IPS-15b (cell line): ENCODE data around the gene TMC7.

ENCODE experiments used
- H3K27me3 ChIP-seq: one replicate; pipeline ENCODE4 v1.6.1; 2013; ENCODE audit warnings: low read length; ENCODE audit not compliant: control insufficient read depth, insufficient read depth
- H3K36me3 ChIP-seq: one replicate; pipeline ENCODE4 v1.6.1; 2013; ENCODE audit warnings: low read length; ENCODE audit not compliant: control insufficient read depth, insufficient read depth
- H3K4me1 ChIP-seq: one replicate; pipeline ENCODE4 v1.6.1; 2013; ENCODE audit warnings: mild to moderate bottlenecking, low read length; ENCODE audit not compliant: control insufficient read depth, insufficient read depth
- H3K4me3 ChIP-seq: one replicate; pipeline ENCODE4 v1.5.1; 2013; ENCODE audit warnings: low read depth, low read length
- H3K9ac ChIP-seq: one replicate; pipeline ENCODE4 v1.6.1; 2013; ENCODE audit warnings: low read depth, mild to moderate bottlenecking, low read length
- H3K9me3 ChIP-seq: one replicate; pipeline ENCODE4 v1.6.1; 2013; ENCODE audit warnings: mild to moderate bottlenecking, low read length; ENCODE audit not compliant: control insufficient read depth, insufficient read depth

TMC7 gene

GRCh38 chr16:19008245-19009169, 24.8 kb downstream of the TMC7 start:
- H3K4me3 ChIP-seq = no peak overlapping the region
- no peaks in the 10 kb centered on the region for H3K36me3 ChIP-seq
- peaks cover 11% of the 10 kb centered on the region for H3K4me1 ChIP-seq
- H3K9me3 ChIP-seq = no peaks in the 10 kb centered on the region
- H3K9ac ChIP-seq = peak overlapping the region; percentile 2
- no peaks in the 10 kb centered on the region for H3K27me3 ChIP-seq

- Histone ChIP-seq H3K27me3 (no peaks in the 10 kb centered on the region), H3K36me3 (no peaks in the 10 kb centered on the region), H3K4me3 (no peak overlapping the region), H3K9me3 (no peaks in the 10 kb centered on the region), H3K4me1 (peaks cover 6% of the 10 kb centered on the region), H3K9ac (no peak overlapping the region)
These were observed 27.5 kb downstream of the TMC7 start for GRCh38 chr16:19011169-19011731.

GRCh38 chr16:19014461-19014860, 30.7 kb downstream of the TMC7 start:
- H3K36me3 ChIP-seq = no peaks in the 10 kb centered on the region
- no peaks in the 10 kb centered on the region for H3K9me3 ChIP-seq
- H3K4me1 ChIP-seq = peaks cover 2% of the 10 kb centered on the region
- H3K4me3 ChIP-seq = no peak overlapping the region
- no peaks in the 10 kb centered on the region for H3K27me3 ChIP-seq
- no peak overlapping the region for H3K9ac ChIP-seq

- Histone ChIP-seq H3K4me1 (peaks cover 2% of the 10 kb centered on the region), H3K27me3 (no peaks in the 10 kb centered on the region), H3K36me3 (no peaks in the 10 kb centered on the region), H3K9ac (no peak overlapping the region), H3K9me3 (no peaks in the 10 kb centered on the region), H3K4me3 (no peak overlapping the region)
These were observed 33.4 kb downstream of the TMC7 start for GRCh38 chr16:19017179-19017578.

- Histone ChIP-seq H3K4me1 (no peaks in the 10 kb centered on the region), H3K27me3 (no peaks in the 10 kb centered on the region), H3K36me3 (no peaks in the 10 kb centered on the region), H3K9me3 (no peaks in the 10 kb centered on the region), H3K9ac (no peak overlapping the region), H3K4me3 (no peak overlapping the region)
These were observed 37.0 kb downstream of the TMC7 start for GRCh38 chr16:19020689-19021088.

DNA sequence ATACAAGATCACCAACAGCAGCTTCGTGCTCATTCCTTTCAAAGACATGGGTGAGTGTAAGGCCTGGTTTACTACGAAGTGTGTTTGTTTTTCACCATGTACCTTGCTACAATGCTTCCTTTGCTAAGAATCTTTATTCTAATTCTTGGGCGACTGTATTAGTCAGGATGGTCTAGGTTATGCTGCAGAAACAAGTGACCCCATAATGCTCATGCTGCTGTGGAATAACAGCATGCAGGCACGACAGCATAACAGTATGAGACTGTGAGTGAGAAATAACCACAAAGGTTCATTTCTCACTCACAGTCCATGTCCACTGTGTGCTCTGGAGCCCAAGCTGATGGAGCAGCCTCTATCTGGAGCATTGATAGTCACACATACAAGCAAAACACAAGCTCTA, 38.0 kb downstream of the TMC7 start:
- Histone ChIP-seq H3K36me3 (no peaks in the 10 kb centered on the region), H3K9ac (no peak overlapping the region), H3K9me3 (no peaks in the 10 kb centered on the region), H3K4me3 (no peak overlapping the region), H3K4me1 (no peaks in the 10 kb centered on the region), H3K27me3 (no peaks in the 10 kb centered on the region)

DNA sequence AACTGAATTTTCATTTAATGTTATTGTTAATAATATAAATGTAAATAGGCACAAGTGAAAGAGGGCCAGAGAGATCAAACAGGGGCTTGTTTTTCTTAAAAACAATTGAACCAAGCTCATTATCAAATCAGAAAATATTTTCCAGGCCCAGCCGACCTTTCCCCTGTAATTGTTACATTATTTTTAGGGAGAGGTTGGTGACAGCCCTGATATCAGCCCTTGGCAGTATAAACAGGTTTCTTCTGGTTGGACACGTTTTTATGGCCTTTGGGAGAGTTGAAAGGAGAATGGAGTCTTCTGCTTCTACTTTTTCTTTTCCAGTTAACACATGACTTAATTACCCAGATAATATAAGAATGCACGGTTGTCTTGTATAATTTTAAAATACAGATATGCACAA, 43.7 kb downstream of the TMC7 start:
- H3K9me3 ChIP-seq = no peaks in the 10 kb centered on the region
- H3K9ac ChIP-seq = no peak overlapping the region
- no peaks in the 10 kb centered on the region for H3K4me1 ChIP-seq
- no peaks in the 10 kb centered on the region for H3K27me3 ChIP-seq
- no peaks in the 10 kb centered on the region for H3K36me3 ChIP-seq
- no peak overlapping the region for H3K4me3 ChIP-seq

DNA sequence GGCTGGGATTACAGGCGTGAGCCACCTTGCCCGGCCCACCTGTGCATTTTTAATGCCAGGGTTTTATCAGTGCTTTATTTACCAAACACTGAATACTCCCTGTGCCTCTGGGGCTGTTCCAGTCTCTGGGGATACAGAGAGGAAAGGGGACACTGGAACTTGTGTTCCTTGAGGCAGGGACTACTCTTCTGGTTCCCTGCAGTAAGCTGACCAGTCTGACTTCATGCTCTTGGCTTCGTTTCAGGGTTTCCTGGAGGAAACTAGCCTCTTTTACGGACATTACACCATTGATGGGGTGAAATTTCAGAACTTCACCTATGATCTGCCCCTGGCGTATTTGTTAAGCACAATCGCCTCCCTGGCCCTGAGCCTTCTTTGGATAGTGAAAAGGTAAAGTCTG, 46.2 kb downstream of the TMC7 start:
- Histone ChIP-seq H3K4me1 (no peaks in the 10 kb centered on the region), H3K9me3 (no peaks in the 10 kb centered on the region), H3K9ac (no peak overlapping the region), H3K36me3 (no peaks in the 10 kb centered on the region), H3K4me3 (no peak overlapping the region), H3K27me3 (no peaks in the 10 kb centered on the region)

DNA sequence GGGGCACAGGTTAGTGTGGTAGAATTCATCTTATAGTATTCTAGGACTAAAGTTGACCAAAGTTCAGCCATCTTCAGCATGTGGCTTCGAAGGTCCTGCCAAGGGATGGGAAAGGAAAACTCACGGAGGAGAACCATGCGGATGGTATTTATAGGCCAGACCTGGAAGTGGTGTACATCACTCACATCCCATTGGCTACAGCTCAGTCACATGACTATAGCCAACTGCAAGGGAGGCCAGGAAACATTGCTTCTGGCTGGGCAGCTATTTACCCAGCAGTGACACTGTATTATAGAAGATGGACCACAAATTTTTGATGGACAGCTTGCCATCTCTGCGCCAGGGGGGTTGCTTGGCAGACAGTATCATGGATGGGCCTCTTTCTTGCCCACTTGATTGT, 48.0 kb downstream of the TMC7 start:
- H3K4me3 ChIP-seq = no peak overlapping the region
- no peaks in the 10 kb centered on the region for H3K9me3 ChIP-seq
- no peaks in the 10 kb centered on the region for H3K36me3 ChIP-seq
- no peaks in the 10 kb centered on the region for H3K27me3 ChIP-seq
- no peaks in the 10 kb centered on the region for H3K4me1 ChIP-seq
- no peak overlapping the region for H3K9ac ChIP-seq

DNA sequence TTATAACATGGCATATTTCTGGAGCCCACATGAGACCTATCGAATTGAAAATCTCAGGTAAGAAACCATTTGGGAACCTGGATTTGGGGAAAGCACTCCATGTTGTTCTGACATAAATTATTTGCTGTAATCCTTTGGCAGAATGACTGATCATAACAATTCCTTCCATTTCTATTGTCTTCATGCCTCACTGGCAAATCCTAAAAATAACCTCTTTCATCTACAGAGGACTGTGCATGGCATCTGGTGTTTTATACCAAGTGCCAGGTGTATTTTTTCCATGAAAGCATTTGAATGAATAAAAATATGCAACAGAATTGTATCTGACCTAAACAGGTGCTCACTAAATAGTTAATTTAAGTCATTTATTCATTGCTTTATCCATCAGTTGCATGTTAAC, 50.0 kb downstream of the TMC7 start:
- no peak overlapping the region for H3K9ac ChIP-seq
- no peaks in the 10 kb centered on the region for H3K36me3 ChIP-seq

DNA sequence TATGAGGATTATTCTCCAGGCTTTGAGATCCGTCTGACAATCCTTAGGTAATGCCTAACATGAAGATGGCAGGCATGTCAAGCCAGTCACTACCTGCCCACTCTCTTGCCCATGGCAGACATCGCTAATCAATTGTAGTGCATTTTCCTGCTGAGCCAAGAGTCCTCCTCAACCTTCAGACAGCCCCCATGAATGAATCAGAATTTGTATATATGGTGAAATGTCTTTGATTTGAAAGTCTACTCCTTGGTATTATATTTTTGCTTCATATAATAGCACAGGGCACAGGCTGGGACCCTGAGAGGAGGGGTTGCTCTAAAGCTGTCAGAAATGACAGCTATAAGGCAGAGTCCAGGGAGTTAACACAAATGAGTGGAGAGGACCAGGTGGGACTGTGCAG, 56.7 kb downstream of the TMC7 start:
- no peaks in the 10 kb centered on the region for H3K27me3 ChIP-seq
- H3K4me3 ChIP-seq = no peak overlapping the region
- no peak overlapping the region for H3K9ac ChIP-seq
- no peaks in the 10 kb centered on the region for H3K9me3 ChIP-seq
- no peaks in the 10 kb centered on the region for H3K4me1 ChIP-seq
- H3K36me3 ChIP-seq = no peaks in the 10 kb centered on the region

More for the DNA sequence above, 50.0 kb downstream of the TMC7 start:
- H3K9me3 ChIP-seq = no peaks in the 10 kb centered on the region
- no peaks in the 10 kb centered on the region for H3K27me3 ChIP-seq
- H3K4me1 ChIP-seq = no peaks in the 10 kb centered on the region
- no peak overlapping the region for H3K4me3 ChIP-seq

GRCh38 chr16:19044769-19045168, 61.0 kb downstream of the TMC7 start:
- Histone ChIP-seq H3K9ac (no peak overlapping the region), H3K9me3 (no peaks in the 10 kb centered on the region), H3K4me3 (no peak overlapping the region), H3K36me3 (no peaks in the 10 kb centered on the region), H3K4me1 (no peaks in the 10 kb centered on the region), H3K27me3 (no peaks in the 10 kb centered on the region)
